HG02884 (cell line): ENCODE results near the gene SFT2D3.

Experiments used
- ATAC-seq: cut with Tn5 transposase; IDR thresholded peaks from one replicate; pipeline ENCODE4 v1.9.1; 2021; ENCODE audit warnings: mild to moderate bottlenecking, moderate library complexity; ENCODE audit not compliant: unreplicated experiment

SFT2D3 gene

GRCh38 chr2:127706215-127706990 lies 5.1 kb downstream of the SFT2D3 start:
- ATAC-seq = no peak

- no peak for ATAC-seq
These were observed 6.8 kb downstream of the SFT2D3 start for GRCh38 chr2:127707890-127708648.

- ATAC-seq = no peak
These were observed 8.0 kb downstream of the SFT2D3 start for GRCh38 chr2:127709336-127709735.

- ATAC-seq = no peak
These were observed 11.7 kb downstream of the SFT2D3 start for GRCh38 chr2:127712999-127713398.

DNA sequence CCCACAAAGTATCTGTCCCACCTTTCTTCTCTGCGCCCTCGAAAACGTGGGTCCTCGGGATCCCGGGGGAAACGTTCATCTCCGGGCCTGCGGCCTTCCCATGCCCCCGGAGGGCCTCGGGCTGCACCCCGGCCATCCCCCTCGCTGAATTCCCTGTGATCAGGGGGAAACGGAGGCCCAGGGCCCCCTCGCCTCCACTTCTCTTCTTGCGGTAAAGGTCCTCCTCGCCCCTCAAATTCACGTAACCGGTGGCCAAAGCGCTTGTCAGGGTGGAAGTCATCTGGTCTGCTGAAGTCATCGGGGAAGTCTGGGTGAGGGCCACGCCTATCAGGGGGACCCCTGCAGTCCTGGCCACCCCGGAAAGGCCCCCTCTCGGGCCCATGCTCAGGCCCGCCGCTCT lies 12.3 kb downstream of the SFT2D3 start:
- ATAC-seq = no peak

GRCh38 chr2:127715778-127716449 lies 14.6 kb downstream of the SFT2D3 start:
- no peak for ATAC-seq

DNA sequence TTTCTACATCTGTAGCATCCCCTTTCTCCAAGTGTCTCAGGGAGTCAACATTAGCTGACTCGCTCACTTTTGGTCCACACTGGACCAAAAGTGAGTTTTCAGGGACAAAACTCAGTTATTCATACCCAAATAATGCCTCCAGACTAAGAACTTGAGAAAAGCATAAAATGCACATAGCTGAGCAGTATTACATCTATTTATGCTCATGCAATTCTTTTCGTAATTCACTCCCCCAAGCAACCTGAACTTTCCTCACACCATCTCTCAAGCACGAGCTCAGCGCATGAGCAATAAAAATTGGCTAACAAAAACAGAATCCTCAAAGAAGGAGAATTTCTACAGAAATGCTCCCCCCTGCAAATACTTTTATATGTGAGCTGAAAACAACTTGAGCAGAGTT lies 17.0 kb downstream of the SFT2D3 start:
- ATAC-seq = no peak

DNA sequence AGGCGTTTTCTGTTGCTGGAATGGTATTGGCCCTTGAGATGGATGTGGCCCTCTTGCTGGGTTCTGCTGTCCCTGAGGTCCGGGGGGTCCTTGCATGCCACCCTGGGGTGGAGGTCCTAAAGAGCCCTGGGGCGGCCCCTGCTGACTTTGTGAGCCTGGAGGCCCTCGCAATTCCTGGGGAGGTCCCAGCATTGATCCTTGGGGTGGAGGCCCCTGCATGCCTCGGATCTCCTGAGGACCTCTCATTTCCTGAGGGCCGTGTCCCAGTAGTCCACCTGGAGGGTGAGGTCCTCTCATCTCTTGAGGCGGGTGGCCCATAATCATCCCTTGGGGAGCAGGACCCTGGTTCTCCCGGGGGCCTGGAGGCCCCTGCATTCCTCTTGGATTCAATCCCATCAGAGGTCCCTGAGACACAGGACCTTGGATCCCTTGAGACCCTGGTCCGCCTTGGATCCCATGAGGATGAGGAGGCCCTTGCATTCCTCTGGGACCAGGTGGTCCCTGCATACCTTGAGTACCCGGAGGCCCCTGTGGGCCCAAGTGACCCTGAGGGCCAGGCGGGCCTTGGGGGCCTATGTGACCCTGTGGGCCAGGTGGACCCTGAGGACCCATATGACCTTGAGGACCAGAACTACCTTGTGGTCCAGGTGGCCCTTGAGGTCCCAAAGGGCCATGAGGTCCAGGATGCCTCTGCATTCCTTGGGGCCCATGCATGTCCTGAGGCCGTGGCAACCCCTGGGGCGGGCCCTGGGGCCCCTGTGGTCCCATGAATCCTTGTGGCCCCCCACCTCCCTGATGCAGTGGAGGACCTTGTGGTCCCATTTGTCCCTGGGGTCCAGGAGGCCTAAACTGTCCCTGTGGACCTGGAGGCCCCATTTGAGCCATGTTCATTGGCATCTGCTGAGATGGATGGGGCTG lies 18.3 kb downstream of the SFT2D3 start:
- ATAC-seq = no peak

GRCh38 chr2:127721311-127721977 lies 20.1 kb downstream of the SFT2D3 start:
- no peak for ATAC-seq

- ATAC-seq = no peak
These were observed 20.7 kb downstream of the SFT2D3 start for GRCh38 chr2:127721978-127722355.

DNA sequence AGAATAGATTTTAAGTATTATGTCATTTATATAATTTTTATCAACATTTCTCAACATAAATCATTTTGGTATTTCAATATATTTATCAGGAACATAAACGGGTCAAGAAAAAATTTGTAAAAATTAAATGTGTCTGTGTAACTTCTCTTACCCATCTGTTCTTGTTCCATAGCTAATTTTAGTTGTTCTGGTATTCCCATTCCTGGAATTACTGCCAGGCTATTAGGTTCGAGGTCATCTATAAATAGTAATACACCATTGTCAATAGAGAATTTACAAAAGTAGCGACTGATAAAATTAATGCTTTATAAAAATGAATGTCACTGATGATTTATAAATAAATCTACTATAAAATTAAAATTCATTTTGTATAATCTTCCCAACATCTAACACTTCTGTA lies 21.5 kb downstream of the SFT2D3 start:
- ATAC-seq = no peak

DNA sequence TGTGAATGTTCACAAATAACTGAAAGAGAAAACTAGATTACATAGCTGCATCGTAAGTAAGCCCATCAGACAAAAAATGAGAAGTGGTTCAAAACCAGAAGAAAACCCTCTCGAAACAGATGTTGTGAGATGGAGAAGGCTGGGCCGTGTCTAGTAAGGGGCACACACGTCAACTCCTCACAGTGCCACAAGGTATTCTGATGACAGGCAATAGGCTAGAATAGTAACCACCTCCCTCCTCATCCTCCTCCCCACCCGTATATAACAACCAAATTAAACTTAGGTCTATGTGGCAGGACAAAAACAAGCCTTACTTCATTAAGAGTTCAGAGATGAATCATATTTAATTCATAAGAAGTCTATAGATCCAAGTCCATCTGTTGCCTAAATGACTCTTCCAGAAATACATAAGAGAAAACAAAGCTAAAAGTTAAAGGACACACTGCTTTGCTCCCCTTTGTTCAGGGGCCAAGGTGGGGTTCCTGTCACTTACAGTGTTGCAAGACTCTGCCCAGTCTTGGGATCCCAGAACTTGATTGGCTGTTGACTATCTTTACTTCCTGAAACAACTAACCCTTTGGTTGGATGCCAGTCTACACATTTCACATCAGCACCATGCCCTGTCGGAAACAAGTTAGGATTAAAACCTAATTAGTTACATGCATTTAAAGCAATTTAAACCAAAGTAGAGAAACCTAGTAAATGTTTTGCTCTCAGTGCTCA lies 25.0 kb downstream of the SFT2D3 start:
- ATAC-seq = no peak

- no peak for ATAC-seq
These were observed 32.0 kb downstream of the SFT2D3 start for GRCh38 chr2:127733113-127733815.

- ATAC-seq = no peak
These were observed 32.7 kb downstream of the SFT2D3 start for GRCh38 chr2:127733816-127734537.

DNA sequence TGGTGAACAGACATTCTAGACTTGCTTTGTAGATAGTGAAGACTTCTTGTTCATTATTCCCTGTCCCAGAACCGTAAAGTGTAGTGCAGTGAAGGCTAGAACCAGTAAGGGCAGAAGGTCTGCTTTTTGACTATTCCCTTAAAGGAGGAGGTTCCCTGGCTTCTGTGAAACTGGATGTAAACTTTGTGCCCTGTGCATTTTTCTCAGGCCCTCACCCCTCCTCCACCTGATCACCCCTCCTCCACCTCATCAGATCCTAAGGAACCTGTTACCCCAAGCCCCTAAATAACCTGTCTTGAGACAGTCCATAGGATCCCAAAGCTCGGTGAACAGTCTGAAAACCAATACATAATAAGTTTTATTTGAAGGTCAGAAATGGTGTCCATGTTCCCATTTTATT lies 33.7 kb downstream of the SFT2D3 start:
- no peak for ATAC-seq

GRCh38 chr2:127735537-127736399 lies 34.5 kb downstream of the SFT2D3 start:
- ATAC-seq = no peak

- ATAC-seq = no peak
These were observed 36.6 kb downstream of the SFT2D3 start for GRCh38 chr2:127737892-127738291.
